Adrenal gland (tissue), 12 donors: ENCODE measurements around the gene NAP1L4. TPM values are rescaled to one million over a fixed set of nuclear protein-coding genes. Genes with fewer than 3 reads are reported as not detected.
A peak's percentile ranks its signal among the peaks of the same experiment; 100 is the strongest.

Experiments used
- DNase-seq, 7 donors: peaks; one replicate each; pipeline ENCODE4 v3.0.0-alpha.2; 2019 to 2020
- H3K27ac ChIP-seq, 5 donors: fragments of 200-600 bp; sonication (generic) in 4 of 5; 1 replicate in 3 of 5; 2 replicates in 2 of 5; pipeline versions ENCODE4 v1.5.1 to v1.8.0; 2016 to 2020; ENCODE audit warnings: mild to moderate bottlenecking in 1 of 5
- H3K27me3 ChIP-seq: fragments of 200-600 bp; 2 replicates; pipeline ENCODE4 v1.8.0; 2021
- H3K36me3 ChIP-seq, 2 donors: fragments of 200-600 bp; replicated peaks in 1 of 2; 1 replicate in 1 of 2; 2 replicates in 1 of 2; pipeline versions ENCODE4 v1.5.1 to v1.8.0; 2018 to 2022
- H3K4me1 ChIP-seq, 2 donors: fragments of 200-600 bp; replicated peaks in 1 of 2; 1 replicate in 1 of 2; 2 replicates in 1 of 2; pipeline versions ENCODE4 v1.5.1 to v1.8.0; 2018 to 2021
- H3K4me3 ChIP-seq, 4 donors: fragments of 200-600 bp; sonication (generic) in 3 of 4; one replicate each; pipeline ENCODE4 v1.5.1; 2016 to 2018
- H3K9me3 ChIP-seq, 3 donors: fragments of 200-600 bp; sonication (generic) in 1 of 3; replicated peaks in 1 of 3; 1 replicate in 2 of 3; 2 replicates in 1 of 3; pipeline versions ENCODE4 v1.5.1 to v1.8.0; 2016 to 2021
- POLR2A ChIP-seq, 2 donors: fragments of 450-650 bp; IDR thresholded peaks; one replicate each; pipeline ENCODE4 v1.6.1; 2017; ENCODE audit warnings: antibody characterized with exemption in 2 of 2, mild to moderate bottlenecking in 2 of 2, moderate library complexity in 1 of 2
- WGBS, 4 donors: extraction: QIAGEN DNeasy Blood & Tissue Kit in 2 of 4; methylation state at CpG; one replicate each; pipeline versions ENCODE4 v1.1.5 to v1.1.7; 2013 to 2017; 5-methylcytosine and 5-hydroxymethylcytosine counted together
- intact Hi-C, 2 donors: fragments of 100-400 bp; cut with DNase I; formaldehyde crosslinking; loops; one replicate each; pipeline versions ENCODE4 v1.14.1 to v1.15.0; 2022 to 2023
- polyA plus RNA-seq, 3 donors: library from polyadenylated mRNA; stranded (reverse); fragments of 200-250 nt in 2 of 3; fragments of 350-450 nt in 1 of 3; fragmentation: Illumina TruSeq in 1 of 3; extraction: RNeasy Lipid Tissue Mini Kit (QIAGEN cat#74804) in 1 of 3; gene quantifications; one replicate each; pipeline ENCODE4 v1.2.3, GENCODE V29; 2013 to 2014
- total RNA-seq, 9 donors: library from RNA; depleted of rRNA in 4 of 9; stranded (reverse); fragments of >200 nt in 4 of 9; fragments of 120-200 nt in 1 of 9; fragmentation: NEBNext Ultra II Directional in 1 of 9; extraction: Animal tissue kit (Norgen Biotek cat#: 25700) in 1 of 9; gene quantifications; one replicate each; pipeline versions ENCODE4 v1.1.0 to v1.2.4, GENCODE V29; 2013 to 2023
- TF ChIP-seq, protein P1 (sequence below), 6 experiments: fragments of 450-650 bp in 4 of 6; fragments of 200-600 bp in 2 of 6; sonication (generic) in 1 of 6; IDR thresholded peaks; 1 replicate in 5 of 6; 2 replicates in 1 of 6; pipeline versions ENCODE4 v1.5.1 to v1.8.0; 2016 to 2021; ENCODE audit warnings: antibody characterized with exemption in 6 of 6, mild to moderate bottlenecking in 2 of 6, moderate library complexity in 1 of 6
- donor health status: healthy with polysubstance abuse.
- donor health status: Bipolar disorder and iron deficiency.
- donor health status: DM: yes; HTN: yes; CAD: no.
- donor health status: DM: no; HTN: no; CAD: no.
- donor health status: DM: no; HTN: no; CAD: no.
- donor health status: DM: yes; HTN: yes; CAD: no.

The NAP1L4 gene
- total and polyA plus RNA-seq, 12 donors, result 39.7 to 128 (median 79.9) TPM

DNA sequence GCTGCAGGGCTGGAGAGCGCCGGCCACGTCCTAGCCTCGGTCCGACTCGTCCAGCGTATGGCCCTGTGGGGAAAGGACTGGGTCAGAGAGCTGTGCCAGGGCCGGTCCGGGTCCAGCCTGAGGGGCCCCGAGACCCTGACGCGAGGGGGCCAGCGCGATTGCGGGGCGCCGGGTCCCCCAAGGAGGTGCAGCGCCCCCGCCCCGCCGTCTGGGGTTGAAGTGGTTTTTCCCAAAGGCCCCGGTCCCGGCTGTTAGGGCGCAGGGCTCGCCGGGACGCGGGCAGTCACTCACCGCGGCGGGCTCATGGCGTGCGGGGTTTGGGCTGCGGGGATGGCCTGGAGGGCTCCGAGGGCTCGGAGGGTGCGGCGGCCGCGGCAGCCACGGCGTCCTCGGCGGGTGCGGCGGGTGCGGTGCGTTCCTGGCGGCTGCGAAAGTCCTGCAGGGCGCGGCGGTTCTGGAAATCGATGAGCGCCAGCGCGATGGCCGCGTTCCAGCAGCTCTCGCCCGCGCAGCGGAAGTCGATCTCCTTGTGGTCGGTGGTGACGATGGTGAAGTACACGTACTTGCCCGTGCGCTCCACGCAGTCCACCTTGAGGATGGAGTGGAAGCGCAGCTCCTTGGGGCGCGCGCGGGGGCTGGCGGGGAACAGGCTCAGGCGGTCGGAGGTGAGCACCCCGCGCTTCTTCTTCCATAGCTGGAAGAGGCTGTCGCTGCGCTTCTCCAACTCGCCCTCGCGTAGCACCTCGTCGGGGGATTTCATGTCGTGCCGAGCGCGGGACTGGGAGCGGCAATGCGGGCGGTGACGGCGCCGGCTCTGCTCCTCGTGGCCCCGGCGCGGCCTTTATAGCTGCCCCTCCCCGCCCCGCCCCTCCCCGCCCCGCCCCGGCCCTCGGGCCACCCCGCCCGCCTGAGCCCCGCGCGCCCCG, 63.3 kb downstream of the NAP1L4 start, which contains the start of gene PHLDA2:
PHLDA2 (minus strand) TSS at position 816 of the 926 bp plus-strand sequence; CDS start at position 760, 56 bp downstream.
- H3K4me3 ChIP-seq, result peak within 1 kb of the TSS in 2 of 4 donors; percentile 53 to 63
- 2 to 12% (median 5%) methylated on average over 12 to 108 of the region's 113 CpGs for WGBS, 4 donors
- H3K36me3 ChIP-seq, result no peaks in the 10 kb centered on the region
- H3K27ac ChIP-seq, result peak within 1 kb of the TSS in 3 of 5 donors; percentile 5 to 57 (median 30)
- TF ChIP-seq, protein P1, sequence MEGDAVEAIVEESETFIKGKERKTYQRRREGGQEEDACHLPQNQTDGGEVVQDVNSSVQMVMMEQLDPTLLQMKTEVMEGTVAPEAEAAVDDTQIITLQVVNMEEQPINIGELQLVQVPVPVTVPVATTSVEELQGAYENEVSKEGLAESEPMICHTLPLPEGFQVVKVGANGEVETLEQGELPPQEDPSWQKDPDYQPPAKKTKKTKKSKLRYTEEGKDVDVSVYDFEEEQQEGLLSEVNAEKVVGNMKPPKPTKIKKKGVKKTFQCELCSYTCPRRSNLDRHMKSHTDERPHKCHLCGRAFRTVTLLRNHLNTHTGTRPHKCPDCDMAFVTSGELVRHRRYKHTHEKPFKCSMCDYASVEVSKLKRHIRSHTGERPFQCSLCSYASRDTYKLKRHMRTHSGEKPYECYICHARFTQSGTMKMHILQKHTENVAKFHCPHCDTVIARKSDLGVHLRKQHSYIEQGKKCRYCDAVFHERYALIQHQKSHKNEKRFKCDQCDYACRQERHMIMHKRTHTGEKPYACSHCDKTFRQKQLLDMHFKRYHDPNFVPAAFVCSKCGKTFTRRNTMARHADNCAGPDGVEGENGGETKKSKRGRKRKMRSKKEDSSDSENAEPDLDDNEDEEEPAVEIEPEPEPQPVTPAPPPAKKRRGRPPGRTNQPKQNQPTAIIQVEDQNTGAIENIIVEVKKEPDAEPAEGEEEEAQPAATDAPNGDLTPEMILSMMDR (IDR thresholded peaks at IDR 0.05), result no peak
- peak in 1 of 2 donors; percentile 48 for TF ChIP-seq POLR2A (IDR thresholded peaks at IDR 0.05)
- H3K9me3 ChIP-seq, result no peaks in the 10 kb centered on the region
- DNase-seq, result peak in 5 of 7 donors; percentile 56 to 74 (median 63)
- H3K4me1 ChIP-seq, result peaks cover 16 to 23% of the 10 kb centered on the region in 2 donors
- intact Hi-C loops, result no loop called here
- peaks cover 11% of the 10 kb centered on the region for H3K27me3 ChIP-seq

DNA sequence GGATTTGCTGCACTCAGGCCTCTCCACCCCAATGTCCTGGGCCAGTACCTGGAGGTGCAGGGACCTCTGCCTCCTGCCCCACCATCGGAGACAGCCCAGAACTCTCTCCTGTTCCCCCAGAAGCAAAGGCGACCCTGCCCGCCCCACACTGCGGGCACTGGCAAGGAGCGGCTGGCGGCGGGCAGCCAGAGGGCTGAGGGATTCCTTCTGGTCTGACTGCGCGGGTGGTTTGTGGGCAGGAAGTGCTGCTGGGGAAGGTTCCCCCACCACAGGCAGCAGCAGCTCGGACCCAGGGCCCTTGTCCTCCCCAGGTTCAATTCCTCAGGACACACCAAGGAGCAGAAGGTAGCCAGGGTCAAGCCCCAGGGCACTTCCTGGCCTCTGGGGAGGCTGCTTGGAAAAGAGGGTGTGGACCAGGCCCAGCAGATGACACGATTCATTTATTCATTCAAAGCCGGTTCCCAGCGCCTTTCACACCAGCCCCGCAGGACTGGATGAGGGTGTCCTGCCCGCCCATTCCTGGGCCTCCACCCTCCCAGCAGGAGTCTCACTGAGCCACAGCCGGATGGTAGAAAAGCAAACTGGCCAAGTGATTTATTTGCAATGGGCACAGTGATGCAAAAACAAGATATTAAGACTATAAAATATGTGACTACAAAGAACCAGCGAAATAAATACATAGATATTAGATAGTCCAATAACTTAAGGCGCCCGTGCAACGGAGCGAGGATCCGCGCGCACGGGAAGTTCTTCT, 64.1 kb downstream of the NAP1L4 start:
- Histone ChIP-seq H3K9me3 (no peaks in the 10 kb centered on the region), H3K36me3 (no peaks in the 10 kb centered on the region), H3K27ac (no peak overlapping the region), H3K4me3 (peak overlapping the region in 1 of 4 donors; percentile 63), H3K4me1 (peaks cover 16 to 23% of the 10 kb centered on the region in 2 donors), H3K27me3 (peaks cover 11% of the 10 kb centered on the region)
- WGBS, 4 donors, result 39 to 60% (median 51%) methylated on average over 20 to 25 of the region's 25 CpGs
- TF ChIP-seq POLR2A (IDR thresholded peaks at IDR 0.05), result no peak
- TF ChIP-seq, protein P1 (IDR thresholded peaks at IDR 0.05), result no peak
- intact Hi-C loops, result no loop called here
- no peak for DNase-seq

DNA sequence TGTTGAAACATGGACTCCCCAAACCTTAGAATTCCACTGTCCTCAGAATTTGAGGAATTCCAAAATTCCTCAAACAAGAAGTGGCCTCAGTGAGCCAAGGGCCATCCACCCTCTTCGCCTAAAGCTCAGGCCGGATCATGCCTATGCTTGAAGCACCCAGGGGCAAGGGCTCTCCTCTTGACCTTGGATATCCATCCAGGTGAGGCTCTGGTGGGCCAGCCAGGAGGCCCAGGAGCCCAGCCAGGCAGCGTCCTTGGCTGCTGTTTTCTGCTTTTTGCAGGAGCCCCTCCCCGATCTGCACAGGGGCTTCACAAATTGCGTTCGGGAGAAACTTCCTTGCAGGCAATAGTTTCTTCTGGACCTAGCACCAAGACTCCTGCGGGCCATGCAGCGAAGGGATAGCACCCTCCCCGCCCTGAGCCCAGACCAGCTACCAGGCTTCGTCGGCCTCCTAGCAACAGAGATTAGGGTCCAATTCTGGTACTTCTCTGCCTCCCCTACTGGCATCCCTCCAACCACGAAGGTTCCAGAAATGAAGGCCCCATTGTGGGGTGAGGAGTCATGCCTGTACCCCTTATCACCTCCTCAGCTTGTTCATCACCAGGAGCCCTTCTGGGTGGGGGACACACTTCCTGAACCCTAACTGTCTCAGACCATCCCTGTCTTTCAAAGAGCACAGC, 64.9 kb downstream of the NAP1L4 start:
- H3K27ac ChIP-seq, result no peak overlapping the region
- no peaks in the 10 kb centered on the region for H3K36me3 ChIP-seq
- DNase-seq, result no peak
- intact Hi-C loops, result no loop called here
- no peak overlapping the region for H3K4me3 ChIP-seq
- H3K9me3 ChIP-seq, result no peaks in the 10 kb centered on the region
- WGBS, 4 donors, result 88 to 92% (median 89%) methylated on average over 6 to 12 of the region's 12 CpGs
- TF ChIP-seq, protein P1 (IDR thresholded peaks at IDR 0.05), result no peak
- TF ChIP-seq POLR2A (IDR thresholded peaks at IDR 0.05), result no peak
- peaks cover 16 to 23% of the 10 kb centered on the region in 2 donors for H3K4me1 ChIP-seq
- peaks cover 11% of the 10 kb centered on the region for H3K27me3 ChIP-seq
